Activated naive CD8-positive, alpha-beta T cell (primary cell): Measurements from ENCODE around the gene PDE3A.

Experiments
- H3K27ac Mint-ChIP-seq: one replicate; pipeline ENCODE4 v1.8.0; 2021; ENCODE audit warnings: mixed read lengths
- H3K27me3 Mint-ChIP-seq: one replicate; pipeline ENCODE4 v1.8.0; 2021; ENCODE audit warnings: mixed read lengths
- H3K36me3 Mint-ChIP-seq: one replicate; pipeline ENCODE4 v1.8.0; 2021; ENCODE audit warnings: mixed read lengths
- H3K4me1 Mint-ChIP-seq: one replicate; pipeline ENCODE4 v1.8.0; 2021; ENCODE audit warnings: low read depth, mixed read lengths
- H3K4me3 Mint-ChIP-seq: one replicate; pipeline ENCODE4 v1.8.0; 2021; ENCODE audit warnings: mild to moderate bottlenecking, mixed read lengths
- H3K9me3 Mint-ChIP-seq: one replicate; pipeline ENCODE4 v1.8.0; 2021; ENCODE audit warnings: low read depth, mixed read lengths

The PDE3A gene

DNA sequence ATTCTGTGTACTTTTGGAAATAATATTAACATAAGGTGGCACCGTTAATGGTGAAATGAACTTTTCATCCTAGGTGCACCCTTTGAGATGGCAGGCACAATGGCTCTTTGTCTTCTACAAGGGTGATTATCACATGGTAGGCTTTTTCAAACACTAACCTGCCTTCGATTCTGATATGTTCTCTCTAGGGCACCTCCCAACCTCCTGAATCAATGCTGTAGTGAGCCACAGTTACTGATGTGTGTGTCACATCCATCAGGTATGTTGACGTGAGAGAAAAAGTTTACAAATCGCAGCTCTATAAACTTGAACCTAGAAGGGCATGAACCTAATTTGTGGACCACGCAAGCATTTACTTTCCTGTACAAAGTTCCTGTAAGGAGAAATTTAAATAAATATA lies 25.4 kb downstream of the PDE3A start:
- Mint-ChIP-seq H3K36me3 (no peaks in the 10 kb centered on the region), H3K27me3 (no peaks in the 10 kb centered on the region)

DNA sequence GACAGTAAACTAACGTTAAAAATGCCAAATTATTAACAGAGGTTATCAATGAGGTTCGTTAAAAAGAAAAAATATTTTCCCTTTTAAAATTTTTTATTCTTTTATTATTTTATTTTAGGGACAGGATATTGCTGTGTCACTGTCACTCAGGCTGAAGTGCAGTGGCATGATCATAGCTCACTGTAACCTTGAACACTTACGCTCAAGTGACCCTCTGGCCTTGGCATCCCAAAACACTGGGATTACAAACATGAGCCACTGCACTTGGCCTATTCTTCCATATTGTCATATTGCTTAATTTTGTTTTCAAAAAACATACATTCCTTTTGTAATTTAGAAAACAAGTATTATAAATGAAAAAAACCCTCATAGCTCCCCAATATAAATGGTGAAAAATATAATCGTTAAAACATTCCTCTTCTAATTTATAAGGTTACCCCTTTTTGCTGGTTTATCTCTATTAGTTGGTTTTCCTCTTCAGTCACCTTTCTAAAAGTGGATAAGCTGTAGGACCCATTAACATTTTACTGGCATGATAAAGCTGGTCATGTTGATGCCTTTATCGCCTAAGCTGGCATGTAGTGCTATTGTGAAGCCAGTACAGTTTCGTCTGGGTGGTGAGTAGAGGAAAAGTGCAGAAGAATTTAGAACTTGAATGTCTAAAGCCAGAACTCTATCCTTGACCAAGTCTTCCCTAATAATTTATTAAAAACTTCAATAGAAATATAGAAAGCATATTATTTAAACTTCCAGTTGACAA lies 27.6 kb downstream of the PDE3A start:
- Mint-ChIP-seq H3K27ac (no peak overlapping the region), H3K27me3 (no peaks in the 10 kb centered on the region), H3K36me3 (no peaks in the 10 kb centered on the region), H3K4me1 (no peaks in the 10 kb centered on the region), H3K4me3 (no peak overlapping the region), H3K9me3 (peaks cover 4% of the 10 kb centered on the region)

More for the DNA sequence above, 25.4 kb downstream of the PDE3A start:
- H3K4me1 Mint-ChIP-seq = no peaks in the 10 kb centered on the region
- H3K9me3 Mint-ChIP-seq = no peaks in the 10 kb centered on the region
- H3K4me3 Mint-ChIP-seq = no peak overlapping the region
- H3K27ac Mint-ChIP-seq = no peak overlapping the region

DNA sequence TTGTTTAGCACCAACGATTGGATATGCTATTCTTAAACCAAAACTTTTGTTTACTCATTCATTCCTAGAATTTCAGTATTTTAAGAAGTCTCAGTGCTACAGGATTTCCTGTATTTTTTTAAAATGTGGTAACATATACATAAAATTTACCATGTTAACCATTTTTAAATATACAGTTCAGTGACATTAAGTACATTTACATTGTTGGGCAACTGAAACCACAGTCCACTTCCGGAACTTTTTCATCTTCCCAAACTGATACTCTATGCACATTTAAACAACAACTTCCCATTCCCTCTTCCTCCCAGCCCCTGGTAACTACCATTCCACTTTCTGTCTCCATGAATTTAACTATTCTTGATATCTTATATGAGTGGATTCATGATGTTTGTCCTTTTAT lies 30.3 kb downstream of the PDE3A start:
- Mint-ChIP-seq H3K9me3 (peaks cover 4% of the 10 kb centered on the region), H3K4me1 (no peaks in the 10 kb centered on the region), H3K36me3 (no peaks in the 10 kb centered on the region), H3K4me3 (no peak overlapping the region), H3K27me3 (no peaks in the 10 kb centered on the region), H3K27ac (no peak overlapping the region)

DNA sequence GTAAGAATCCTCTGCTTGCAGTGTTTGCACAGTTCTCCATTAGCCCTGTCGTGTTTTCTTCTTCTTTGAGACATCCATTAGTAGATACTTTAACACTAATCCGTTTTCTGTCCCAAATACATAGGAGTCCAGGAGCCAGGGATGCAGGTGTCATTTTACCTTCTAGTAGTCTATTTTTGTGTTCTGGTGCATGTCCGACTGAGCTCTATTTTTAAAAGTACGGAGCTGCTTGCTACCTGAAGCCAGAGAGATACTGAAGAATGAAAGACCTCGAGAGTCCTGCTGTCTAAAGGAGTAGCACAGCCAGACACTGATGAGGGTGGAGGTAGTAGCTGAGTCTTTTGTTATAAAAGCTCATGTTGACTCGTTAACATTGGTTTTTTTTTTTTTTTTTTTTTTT lies 31.7 kb downstream of the PDE3A start:
- Mint-ChIP-seq H3K27me3 (no peaks in the 10 kb centered on the region), H3K27ac (no peak overlapping the region), H3K36me3 (no peaks in the 10 kb centered on the region)

DNA sequence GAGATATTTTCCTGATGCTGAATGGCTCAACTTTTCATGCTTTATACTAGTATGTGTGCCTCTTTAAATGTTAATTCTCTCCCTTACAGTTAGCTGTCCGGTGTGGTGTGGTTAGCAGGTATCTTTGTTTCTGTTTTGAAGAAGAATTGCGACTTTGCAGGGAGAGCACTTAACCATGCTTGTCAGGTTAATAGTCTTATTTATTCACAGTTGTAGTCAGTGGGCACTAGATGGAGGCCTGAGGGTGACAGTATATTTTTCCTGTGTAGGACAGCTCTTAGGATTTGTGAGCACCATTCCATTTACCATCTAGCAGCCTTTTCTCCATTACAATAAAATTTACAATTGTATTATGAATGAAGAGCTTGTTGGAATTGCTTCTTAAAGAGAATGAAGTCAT lies 34.9 kb downstream of the PDE3A start:
- peaks cover 2% of the 10 kb centered on the region for H3K27me3 Mint-ChIP-seq
- no peaks in the 10 kb centered on the region for H3K36me3 Mint-ChIP-seq
- H3K9me3 Mint-ChIP-seq = peaks cover 4% of the 10 kb centered on the region
- H3K27ac Mint-ChIP-seq = no peak overlapping the region
- no peaks in the 10 kb centered on the region for H3K4me1 Mint-ChIP-seq
- no peak overlapping the region for H3K4me3 Mint-ChIP-seq

More for the DNA sequence above, 31.7 kb downstream of the PDE3A start:
- H3K4me3 Mint-ChIP-seq = no peak overlapping the region
- no peaks in the 10 kb centered on the region for H3K4me1 Mint-ChIP-seq
- H3K9me3 Mint-ChIP-seq = peaks cover 4% of the 10 kb centered on the region

DNA sequence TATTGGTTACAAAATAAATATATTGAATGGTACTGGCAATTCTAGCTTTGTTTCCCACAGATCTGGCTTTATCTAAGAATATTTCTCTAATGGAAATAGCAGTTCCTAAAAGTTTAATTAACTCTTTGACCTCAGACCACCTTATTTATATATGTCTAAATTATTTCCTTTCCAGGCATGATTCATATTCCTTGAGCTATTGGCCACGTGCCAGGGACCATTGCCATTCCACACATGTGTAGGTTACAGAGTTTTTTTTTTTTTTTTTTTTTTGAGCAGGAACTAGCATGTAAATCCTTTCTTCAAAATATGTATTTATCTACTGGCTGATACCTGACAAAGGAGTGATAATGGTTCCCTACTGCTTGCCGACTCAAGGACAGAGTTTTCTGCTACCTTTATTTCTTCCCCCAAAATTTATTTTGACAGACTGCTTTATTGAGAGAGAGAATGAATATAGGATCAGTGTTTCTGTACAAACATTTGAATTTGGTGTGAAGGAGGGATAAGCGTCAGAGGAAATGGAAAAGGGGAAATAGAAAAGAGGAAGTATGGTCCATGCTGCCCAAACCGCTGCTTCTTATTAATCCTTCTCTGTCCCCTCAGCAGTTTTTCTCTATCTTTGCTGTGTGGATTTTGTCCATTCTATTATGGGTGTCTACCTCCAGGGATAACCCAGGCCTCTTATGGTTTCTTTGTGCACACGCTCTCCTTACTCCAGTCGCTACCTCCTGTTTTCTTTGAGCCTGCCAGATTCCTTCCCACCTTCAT lies 36.4 kb downstream of the PDE3A start:
- H3K27me3 Mint-ChIP-seq = peaks cover 2% of the 10 kb centered on the region
- H3K27ac Mint-ChIP-seq = no peak overlapping the region
- H3K9me3 Mint-ChIP-seq = no peaks in the 10 kb centered on the region
- no peak overlapping the region for H3K4me3 Mint-ChIP-seq
- H3K4me1 Mint-ChIP-seq = no peaks in the 10 kb centered on the region
- H3K36me3 Mint-ChIP-seq = no peaks in the 10 kb centered on the region

DNA sequence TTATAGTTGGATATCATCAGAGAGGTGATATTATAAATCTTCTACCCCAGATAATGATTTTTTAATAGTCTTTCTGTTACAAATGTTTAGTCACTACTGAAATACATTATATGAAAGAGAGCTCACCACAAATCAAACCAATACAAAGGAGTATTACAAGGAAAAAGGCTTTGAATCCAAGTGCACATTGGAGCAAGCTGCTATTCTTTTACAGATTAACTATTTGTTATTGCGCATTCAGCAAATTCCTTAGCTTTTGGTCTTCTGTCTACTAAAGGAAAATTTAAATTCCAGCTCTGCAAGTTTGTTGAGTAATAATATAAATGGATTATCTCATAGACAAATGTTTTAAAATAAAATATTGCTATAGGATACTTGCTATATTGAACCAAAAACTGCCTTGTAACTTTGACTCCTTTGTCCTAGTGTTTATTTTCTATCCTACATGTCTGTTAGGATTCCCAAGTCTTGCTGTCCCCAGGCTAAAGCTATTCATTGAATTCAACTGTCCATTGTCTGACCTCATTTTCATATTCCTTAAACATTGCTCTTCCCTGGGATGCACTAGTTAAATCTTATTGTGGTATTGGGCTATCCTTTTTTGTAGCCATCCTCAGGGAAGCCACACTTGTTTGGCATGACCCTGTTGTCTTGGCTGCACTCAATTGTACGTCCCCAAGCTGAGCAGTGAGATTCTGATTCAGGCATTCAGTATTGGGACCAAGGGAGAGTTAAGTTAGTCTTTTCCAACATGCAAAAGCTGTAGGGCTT lies 41.5 kb downstream of the PDE3A start:
- Mint-ChIP-seq H3K4me3 (no peak overlapping the region), H3K4me1 (no peaks in the 10 kb centered on the region), H3K9me3 (no peaks in the 10 kb centered on the region), H3K36me3 (no peaks in the 10 kb centered on the region), H3K27me3 (peaks cover 2% of the 10 kb centered on the region), H3K27ac (no peak overlapping the region)

DNA sequence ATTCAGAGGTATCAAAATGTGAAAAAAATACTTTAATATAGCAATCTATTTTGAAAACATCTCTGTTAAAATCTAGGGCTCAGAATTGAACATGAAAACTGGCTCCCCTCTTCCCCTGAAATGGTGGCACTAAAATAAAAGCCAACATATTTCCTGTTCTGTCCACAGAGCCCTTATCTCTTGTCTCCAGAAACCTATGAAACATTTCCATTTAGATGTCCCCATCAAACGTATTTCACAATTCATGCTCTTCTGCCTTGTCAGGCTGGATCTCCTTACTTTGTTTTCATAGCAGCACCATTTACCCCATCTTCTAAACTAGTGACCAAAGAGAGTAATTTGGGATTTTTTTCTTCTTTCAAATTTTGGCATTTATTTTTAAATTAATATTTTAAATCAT lies 42.4 kb downstream of the PDE3A start:
- H3K4me1 Mint-ChIP-seq = no peaks in the 10 kb centered on the region
- no peaks in the 10 kb centered on the region for H3K36me3 Mint-ChIP-seq
- H3K27me3 Mint-ChIP-seq = peaks cover 2% of the 10 kb centered on the region
- no peaks in the 10 kb centered on the region for H3K9me3 Mint-ChIP-seq
- no peak overlapping the region for H3K27ac Mint-ChIP-seq
- H3K4me3 Mint-ChIP-seq = no peak overlapping the region

DNA sequence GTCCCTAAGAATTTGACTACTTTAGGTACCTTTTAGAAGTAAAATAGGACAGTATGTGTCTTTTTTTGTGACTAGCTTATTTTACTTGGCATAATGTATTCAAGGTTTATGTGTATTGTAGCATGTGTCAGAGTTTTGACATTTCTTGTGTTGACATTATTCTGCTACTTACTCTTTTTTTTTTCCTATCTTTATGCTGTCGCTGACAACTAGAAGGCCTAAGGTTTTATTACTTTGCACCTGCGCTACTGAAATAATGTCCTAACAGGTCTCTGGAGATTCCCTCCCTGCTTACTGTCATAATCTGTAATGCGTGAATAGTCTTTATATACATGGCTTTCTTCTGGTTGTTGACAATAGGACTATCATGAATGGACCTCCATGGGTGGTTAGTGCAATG lies 43.0 kb downstream of the PDE3A start:
- no peak overlapping the region for H3K4me3 Mint-ChIP-seq
- H3K27ac Mint-ChIP-seq = no peak overlapping the region
- H3K36me3 Mint-ChIP-seq = no peaks in the 10 kb centered on the region
- H3K4me1 Mint-ChIP-seq = no peaks in the 10 kb centered on the region
- H3K27me3 Mint-ChIP-seq = peaks cover 2% of the 10 kb centered on the region
- H3K9me3 Mint-ChIP-seq = no peaks in the 10 kb centered on the region

DNA sequence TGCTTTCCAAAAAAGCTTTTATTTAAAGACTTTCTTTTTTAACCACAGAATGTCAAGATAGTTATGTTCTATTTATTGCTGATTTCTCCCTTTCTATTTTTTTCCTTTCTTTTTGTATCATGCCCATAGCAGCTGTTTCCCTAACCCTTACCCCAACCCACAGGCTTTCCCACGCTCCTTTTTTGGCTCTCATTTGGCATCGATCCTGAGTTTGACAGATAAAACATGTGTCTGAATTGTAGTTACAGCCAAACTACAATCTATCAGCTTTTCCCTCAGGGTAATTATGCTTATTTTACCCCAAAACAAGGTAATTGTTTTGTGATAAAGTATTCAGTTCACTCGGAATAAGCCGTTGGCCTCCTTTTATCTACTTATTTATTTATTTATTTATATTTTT lies 46.7 kb downstream of the PDE3A start:
- H3K4me3 Mint-ChIP-seq = no peak overlapping the region
- no peaks in the 10 kb centered on the region for H3K9me3 Mint-ChIP-seq
- H3K27me3 Mint-ChIP-seq = no peaks in the 10 kb centered on the region
- no peaks in the 10 kb centered on the region for H3K36me3 Mint-ChIP-seq
- no peaks in the 10 kb centered on the region for H3K4me1 Mint-ChIP-seq
- no peak overlapping the region for H3K27ac Mint-ChIP-seq

DNA sequence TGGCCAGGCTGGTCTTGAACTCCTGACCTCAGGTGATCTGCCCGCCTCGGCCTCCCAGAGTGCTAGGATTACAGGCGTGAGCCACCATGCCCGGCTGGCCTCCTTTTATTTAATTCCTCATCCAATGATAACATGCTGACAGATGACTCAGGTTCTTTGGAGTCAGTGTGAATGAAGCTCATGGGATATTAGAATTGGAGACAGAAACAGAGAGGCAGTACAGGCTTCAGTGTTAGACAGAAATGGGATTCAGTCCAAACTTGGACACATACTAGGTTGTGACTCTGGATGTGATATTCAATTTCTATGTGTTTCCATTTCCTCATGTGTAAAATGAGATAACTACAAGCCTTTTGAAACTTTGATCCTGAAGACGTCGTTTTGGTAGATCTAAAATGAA lies 47.3 kb downstream of the PDE3A start:
- Mint-ChIP-seq H3K4me1 (no peaks in the 10 kb centered on the region), H3K27ac (no peak overlapping the region), H3K36me3 (no peaks in the 10 kb centered on the region), H3K9me3 (no peaks in the 10 kb centered on the region), H3K27me3 (no peaks in the 10 kb centered on the region), H3K4me3 (no peak overlapping the region)

DNA sequence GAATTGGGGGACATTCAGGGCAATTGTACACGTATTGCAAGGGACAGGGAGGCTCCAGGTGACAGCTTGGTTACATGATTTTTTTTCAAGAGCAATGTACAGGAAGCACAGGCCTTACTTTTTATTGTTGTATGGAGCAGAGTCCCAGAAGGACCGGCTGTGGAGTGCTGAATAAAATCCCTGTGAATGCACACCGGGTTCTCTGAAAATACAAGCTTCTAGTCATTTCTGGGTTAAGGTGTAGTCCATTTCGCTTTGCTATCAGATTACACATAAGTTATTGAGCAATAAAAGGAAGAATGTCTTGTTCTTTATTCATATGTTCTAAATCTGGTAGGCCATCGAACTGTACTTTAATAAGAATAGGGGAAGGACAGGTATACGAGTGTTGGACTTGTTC lies 52.2 kb downstream of the PDE3A start:
- Mint-ChIP-seq H3K4me3 (no peak overlapping the region), H3K36me3 (no peaks in the 10 kb centered on the region), H3K27me3 (no peaks in the 10 kb centered on the region), H3K9me3 (no peaks in the 10 kb centered on the region), H3K27ac (no peak overlapping the region), H3K4me1 (peaks cover 4% of the 10 kb centered on the region)

DNA sequence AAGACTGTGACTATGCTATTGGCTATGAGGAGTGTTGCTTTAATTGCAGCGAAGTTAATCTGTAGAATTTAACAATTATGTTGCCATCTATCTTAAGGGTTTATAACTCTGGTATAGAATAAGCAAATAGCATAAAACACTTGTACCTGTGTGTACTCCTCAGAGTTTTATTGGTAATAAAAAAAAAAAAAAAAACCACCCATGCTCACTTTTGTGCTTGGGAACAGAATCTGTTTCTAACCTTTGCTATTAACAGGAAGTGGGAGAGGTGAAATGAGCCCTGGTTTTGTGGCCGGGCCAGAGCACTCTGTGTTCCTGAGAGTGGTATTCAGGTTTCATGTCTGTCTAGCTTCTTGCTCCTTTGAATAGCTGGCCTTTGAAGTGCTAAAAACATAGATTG lies 53.1 kb downstream of the PDE3A start:
- H3K27ac Mint-ChIP-seq = no peak overlapping the region
- no peaks in the 10 kb centered on the region for H3K36me3 Mint-ChIP-seq
- H3K9me3 Mint-ChIP-seq = no peaks in the 10 kb centered on the region
- H3K4me1 Mint-ChIP-seq = peaks cover 4% of the 10 kb centered on the region
- H3K27me3 Mint-ChIP-seq = no peaks in the 10 kb centered on the region
- H3K4me3 Mint-ChIP-seq = no peak overlapping the region

DNA sequence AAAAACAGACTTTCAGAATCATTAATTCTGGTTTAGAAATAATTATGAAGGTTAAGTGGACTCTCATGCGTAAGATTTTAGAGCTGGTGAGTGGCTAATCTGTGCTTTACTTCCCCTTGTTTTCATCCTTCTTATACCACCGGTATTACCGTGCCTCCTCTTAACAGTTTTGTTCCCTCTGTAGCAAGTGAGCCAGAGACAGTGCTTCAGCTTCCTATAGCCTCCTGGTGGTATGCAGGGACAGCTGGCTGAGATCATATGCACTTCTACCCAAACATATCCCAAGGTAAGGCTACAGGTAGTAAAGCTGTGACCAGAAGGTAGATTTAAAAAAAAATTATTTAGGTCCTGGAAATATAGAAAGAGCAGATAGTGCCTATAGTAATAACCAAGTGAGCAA lies 55.2 kb downstream of the PDE3A start:
- no peaks in the 10 kb centered on the region for H3K9me3 Mint-ChIP-seq
- H3K27ac Mint-ChIP-seq = no peak overlapping the region
- H3K4me3 Mint-ChIP-seq = no peak overlapping the region
- no peaks in the 10 kb centered on the region for H3K36me3 Mint-ChIP-seq
- peaks cover 4% of the 10 kb centered on the region for H3K4me1 Mint-ChIP-seq
- H3K27me3 Mint-ChIP-seq = no peaks in the 10 kb centered on the region

DNA sequence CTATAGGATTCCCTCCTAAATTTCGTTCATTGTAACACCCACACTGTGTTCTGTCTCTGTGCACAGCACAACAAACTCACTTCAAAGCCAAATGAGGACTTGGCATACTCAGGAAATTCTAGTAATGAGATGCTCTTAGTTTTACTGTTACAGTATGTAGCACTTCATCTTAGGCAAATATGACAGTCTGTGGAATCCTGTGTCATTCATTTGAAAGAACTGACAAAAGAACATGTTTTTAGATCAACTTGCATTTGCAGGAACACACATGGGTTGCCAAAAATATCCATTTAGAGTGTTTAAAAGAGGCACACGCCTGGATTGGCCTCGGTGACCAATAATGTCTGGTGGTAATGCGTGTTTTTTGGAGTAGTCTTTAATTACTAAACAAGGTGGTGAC lies 56.5 kb downstream of the PDE3A start:
- H3K4me1 Mint-ChIP-seq = peaks cover 4% of the 10 kb centered on the region
- H3K9me3 Mint-ChIP-seq = no peaks in the 10 kb centered on the region
- no peak overlapping the region for H3K27ac Mint-ChIP-seq
- no peaks in the 10 kb centered on the region for H3K27me3 Mint-ChIP-seq
- no peak overlapping the region for H3K4me3 Mint-ChIP-seq
- no peaks in the 10 kb centered on the region for H3K36me3 Mint-ChIP-seq
